Activated naive CD8-positive, alpha-beta T cell treated with anti-CD3 and anti-CD28 coated beads, Interleukin-2, amount 50 U/mL, for 24 hours (primary cell): ENCODE results near the gene ALG12.
A peak's percentile ranks its signal among the peaks of the same experiment; 100 is the strongest.
"Not testable (repeated sequence)": the region's sequence is repeated elsewhere in the genome, so short reads cannot be mapped to it uniquely, and the experiment has no call there.

Experiments used
- ATAC-seq: fragments of 150-1000 bp; cut with Tn5 transposase; one replicate; pipeline ENCODE4 v1.10.0; 2021
- DNase-seq: peaks from one replicate; pipeline ENCODE4 v3.0.0; 2021
- H3K27ac Mint-ChIP-seq: one replicate; pipeline ENCODE4 v1.8.0; 2021; ENCODE audit warnings: mild to moderate bottlenecking, mixed read lengths
- H3K27me3 Mint-ChIP-seq: one replicate; pipeline ENCODE4 v1.8.0; 2021; ENCODE audit warnings: mixed read lengths
- H3K36me3 Mint-ChIP-seq: one replicate; pipeline ENCODE4 v1.8.0; 2021; ENCODE audit warnings: low read depth, mixed read lengths
- H3K4me1 Mint-ChIP-seq: one replicate; pipeline ENCODE4 v1.8.0; 2021; ENCODE audit warnings: mixed read lengths
- H3K4me3 Mint-ChIP-seq: one replicate; pipeline ENCODE4 v1.8.0; 2021; ENCODE audit warnings: mild to moderate bottlenecking, moderate library complexity, mixed read lengths
- H3K9me3 Mint-ChIP-seq: one replicate; pipeline ENCODE4 v1.8.0; 2021; ENCODE audit warnings: mixed read lengths

The ALG12 gene

DNA sequence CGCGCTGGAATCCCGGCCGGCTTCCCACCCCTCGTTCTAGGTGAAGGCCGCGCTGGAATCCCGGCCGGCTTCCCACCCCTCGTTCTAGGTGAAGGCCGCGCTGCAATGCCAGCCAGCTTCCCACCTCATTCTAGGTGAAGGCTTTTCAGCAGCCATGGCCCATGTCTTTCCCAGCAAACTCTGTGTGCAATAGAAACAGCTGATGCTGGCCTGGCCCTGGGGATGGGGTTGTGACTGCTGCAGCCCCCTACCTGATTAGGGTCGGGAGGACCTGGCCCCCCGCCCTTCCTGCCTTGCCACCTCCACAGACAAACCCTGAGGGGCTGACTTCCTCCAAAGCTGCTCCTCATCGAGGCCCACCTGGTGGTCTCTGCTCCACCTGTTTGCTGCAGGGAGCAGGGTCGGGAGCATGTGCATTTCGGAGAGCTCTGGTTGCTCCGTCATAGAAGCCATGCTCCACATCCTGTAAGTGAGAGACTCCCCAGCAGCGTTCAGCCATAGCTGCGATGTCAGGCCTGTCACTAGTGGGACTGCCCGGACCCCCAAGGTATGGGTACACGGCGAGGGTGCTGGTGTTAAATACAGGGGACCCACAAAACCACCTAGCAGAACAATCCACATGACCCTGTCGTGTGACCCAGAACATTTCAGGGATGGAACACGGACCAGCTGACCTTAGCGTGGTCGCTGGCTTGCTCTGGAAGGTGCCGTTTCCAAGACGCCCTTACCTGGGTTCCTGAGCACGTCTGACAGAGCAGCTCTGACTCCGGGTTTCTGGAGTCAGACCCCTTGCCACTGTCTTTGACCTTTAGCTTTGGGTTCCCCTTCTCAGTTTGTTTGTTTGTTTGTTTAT is 61.2 kb downstream of the ALG12 start:
- Mint-ChIP-seq H3K4me1 (peaks cover 43% of the 10 kb centered on the region), H3K27ac (no peak overlapping the region), H3K4me3 (no peak overlapping the region), H3K9me3 (no peaks in the 10 kb centered on the region), H3K27me3 (no peaks in the 10 kb centered on the region), H3K36me3 (peaks cover 4% of the 10 kb centered on the region)
- ATAC-seq, result no peak
- DNase-seq, result no peak

DNA sequence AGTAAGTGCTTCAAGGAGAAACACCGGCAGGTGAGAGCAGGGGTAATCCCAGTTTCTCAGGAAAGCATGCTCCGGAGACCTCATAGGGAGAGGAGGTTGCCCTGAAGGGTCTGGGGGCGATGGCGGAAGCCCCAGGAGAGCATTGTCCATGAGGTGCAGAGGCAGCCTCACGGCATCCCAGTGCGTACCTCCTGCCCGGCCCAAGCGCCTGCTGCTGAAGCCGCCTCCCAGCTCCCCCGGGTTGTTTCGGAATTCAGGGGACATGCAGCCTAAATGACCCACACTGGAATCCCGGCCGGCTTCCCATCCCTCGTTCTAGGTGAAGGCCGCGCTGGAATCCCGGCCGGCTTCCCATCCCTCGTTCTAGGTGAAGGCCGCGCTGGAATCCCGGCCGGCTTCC is 61.9 kb downstream of the ALG12 start:
- no peak for DNase-seq
- no peak for ATAC-seq
- peaks cover 42% of the 10 kb centered on the region for H3K4me1 Mint-ChIP-seq
- no peak overlapping the region for H3K4me3 Mint-ChIP-seq
- no peaks in the 10 kb centered on the region for H3K9me3 Mint-ChIP-seq
- no peak overlapping the region for H3K27ac Mint-ChIP-seq
- H3K36me3 Mint-ChIP-seq, result peaks cover 4% of the 10 kb centered on the region
- H3K27me3 Mint-ChIP-seq, result peaks cover 4% of the 10 kb centered on the region

DNA sequence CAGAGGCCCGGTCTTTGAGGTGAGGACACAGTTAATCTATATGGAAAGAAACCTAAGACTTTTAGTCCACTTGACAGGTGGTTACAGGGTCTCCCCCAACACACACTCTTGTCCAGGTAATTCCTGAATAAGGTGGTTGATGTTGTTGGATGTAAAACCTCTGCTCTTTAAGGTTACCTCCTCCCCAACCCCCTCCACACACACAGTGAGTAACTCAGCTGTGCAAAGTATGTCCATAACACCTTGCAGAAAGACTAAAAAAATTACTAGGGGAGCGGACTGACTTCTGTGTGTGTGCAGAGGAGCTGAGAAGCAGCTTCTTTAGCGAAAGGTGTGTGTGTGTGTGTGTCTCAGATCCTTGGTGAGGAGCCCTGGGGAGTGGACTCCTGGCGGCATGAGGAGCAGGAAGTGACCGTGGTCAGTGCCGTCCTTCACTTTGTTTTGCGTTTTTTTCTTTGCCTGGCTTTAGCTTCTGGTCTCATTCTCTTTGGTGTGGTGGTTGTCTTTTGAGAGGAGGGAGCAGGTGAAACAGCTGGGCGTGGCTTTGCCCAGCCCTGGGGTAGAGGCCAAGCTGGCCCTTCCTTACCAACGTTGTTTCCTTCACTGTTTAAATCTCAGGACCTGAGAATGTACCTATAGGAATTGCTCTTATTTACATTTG is 62.9 kb downstream of the ALG12 start:
- Mint-ChIP-seq H3K4me3 (peak overlapping the region; percentile 96), H3K27me3 (peaks cover 13% of the 10 kb centered on the region), H3K4me1 (peaks cover 45% of the 10 kb centered on the region), H3K27ac (peak overlapping the region; percentile 25), H3K9me3 (no peaks in the 10 kb centered on the region), H3K36me3 (peaks cover 4% of the 10 kb centered on the region)
- ATAC-seq (no peak), DNase-seq (no peak)

DNA sequence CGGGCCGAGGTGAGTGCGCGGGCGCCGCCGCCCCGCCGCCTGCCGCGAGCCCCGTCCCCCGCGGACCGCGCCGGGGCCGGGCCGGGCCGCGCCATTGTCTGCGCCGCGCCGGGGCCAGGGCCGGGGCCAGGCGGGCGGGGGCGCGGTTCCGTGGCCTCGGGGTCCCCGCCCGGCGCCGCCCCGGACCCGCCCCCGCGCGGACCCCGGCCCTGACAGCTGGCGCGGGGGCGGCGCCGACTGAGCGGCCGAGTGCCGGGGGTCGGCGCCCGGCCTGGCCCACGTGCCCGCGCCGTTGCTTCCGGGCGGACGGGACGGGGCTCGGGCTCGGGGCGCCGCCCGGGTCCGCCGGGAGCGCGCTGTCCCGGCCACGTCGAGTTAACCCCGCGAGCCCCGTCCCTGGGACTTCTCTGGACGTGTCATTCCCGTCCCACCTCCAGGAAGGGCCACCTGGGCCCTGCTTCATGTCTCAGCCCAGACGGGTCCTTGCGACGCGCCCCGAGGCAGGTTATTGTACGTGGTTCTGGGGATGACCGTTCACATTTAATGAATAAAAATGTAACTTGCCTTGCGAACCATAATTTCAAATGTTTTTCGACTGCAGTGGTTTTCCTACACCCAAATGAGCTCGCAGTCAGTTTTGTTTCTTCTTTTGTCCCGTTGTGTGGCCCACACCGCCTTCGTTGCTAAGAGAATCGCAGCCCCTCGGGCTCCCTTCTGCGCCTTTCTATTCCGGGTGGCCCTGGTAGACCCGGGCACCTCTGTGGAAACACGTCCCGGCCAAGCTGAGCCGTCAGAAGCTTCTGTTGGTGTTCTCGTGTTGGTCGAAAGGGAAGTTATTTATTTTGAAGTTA is 64.0 kb downstream of the ALG12 start:
- Mint-ChIP-seq H3K27ac (peak overlapping the region; percentile 93), H3K4me1 (peaks cover 45% of the 10 kb centered on the region), H3K4me3 (peak overlapping the region; percentile 96), H3K27me3 (peaks cover 19% of the 10 kb centered on the region), H3K9me3 (no peaks in the 10 kb centered on the region), H3K36me3 (peaks cover 4% of the 10 kb centered on the region)
- DNase-seq (peak; percentile 36), ATAC-seq (peak; percentile 21)

DNA sequence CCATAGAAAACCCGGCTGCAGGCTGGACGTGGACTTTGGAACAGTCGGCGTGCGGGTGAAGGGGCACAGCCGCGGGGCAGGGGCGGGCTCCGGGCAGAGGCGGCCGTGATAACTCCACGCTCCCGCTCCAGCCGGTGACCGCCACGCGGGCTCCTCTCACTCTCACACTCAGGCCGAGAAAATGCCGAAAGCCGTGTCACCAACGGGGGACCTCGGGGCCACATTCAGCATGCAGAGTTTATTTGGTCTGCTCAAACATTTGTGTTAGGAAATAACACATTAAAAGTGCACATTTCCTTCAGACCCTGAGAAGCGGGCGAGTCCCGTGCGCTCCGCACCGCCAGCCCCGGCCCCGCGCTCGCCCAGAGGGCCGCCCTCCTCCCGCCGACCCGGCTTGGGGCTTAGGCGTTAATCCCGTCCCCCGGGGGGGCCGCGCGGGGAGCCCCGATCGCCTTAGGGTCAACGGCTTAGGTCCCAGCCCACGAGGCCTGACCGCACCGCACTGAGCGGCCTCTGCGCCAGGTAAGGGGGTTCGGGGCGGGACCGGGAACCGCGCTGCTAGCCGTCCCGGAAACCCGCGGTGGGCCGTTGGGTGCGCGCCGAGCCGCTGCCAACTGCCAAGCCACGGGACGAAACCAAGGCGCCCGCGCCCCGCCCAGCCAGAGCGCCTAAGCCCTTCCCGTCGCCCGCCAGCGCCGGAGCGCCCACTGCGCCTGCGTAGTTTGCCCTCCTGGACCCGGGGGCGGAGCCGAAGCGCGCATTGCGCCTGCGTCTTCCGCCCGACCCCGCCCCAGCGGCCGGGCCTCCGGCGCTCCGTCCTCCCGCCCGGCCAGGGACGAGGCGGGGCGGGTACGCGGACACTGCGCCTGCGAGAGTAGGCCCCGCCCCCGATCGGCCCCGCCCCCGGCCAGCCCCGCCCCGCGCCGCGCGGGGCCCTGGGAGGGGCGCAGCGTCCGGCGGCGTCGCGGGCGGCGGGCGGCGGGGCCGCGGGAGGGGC is 65.0 kb downstream of the ALG12 start, which contains the start of gene ZBED4:
TSS of gene ZBED4 (plus strand) at position 947 of the 997 bp plus-strand sequence. CDS start 29,819 bp downstream, outside the sequence.
- Mint-ChIP-seq H3K27ac (peak within 1 kb of the TSS; percentile 93), H3K36me3 (peaks cover 4% of the 10 kb centered on the region), H3K9me3 (no peaks in the 10 kb centered on the region), H3K27me3 (peaks cover 20% of the 10 kb centered on the region), H3K4me1 (peaks cover 39% of the 10 kb centered on the region), H3K4me3 (peak within 1 kb of the TSS; percentile 96)
- ATAC-seq (peak; percentile 85), DNase-seq (peak; percentile 100)

DNA sequence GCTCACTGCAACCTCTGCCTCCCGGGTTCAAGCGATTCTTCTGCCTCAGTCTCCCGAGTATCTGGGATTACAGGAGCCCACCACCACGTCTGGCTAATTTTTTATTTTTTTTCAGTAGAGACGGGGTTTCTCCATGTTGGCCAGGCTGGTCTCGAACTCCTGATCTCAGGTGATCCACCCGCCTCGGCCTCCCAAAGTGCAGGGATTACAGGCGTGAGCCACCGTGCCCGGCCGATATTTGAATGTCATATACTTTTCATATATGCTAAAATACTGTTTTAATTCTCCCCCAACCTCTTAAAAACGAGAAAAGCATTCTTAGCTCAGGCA is 65.7 kb downstream of the ALG12 start:
- not testable (repeated sequence) for DNase-seq, H3K27ac Mint-ChIP-seq, ATAC-seq, H3K36me3 Mint-ChIP-seq, H3K9me3 Mint-ChIP-seq
- H3K4me1 Mint-ChIP-seq, result peaks cover 40% of the 10 kb centered on the region
- peak overlapping the region; percentile 63 for H3K4me3 Mint-ChIP-seq
- peaks cover 26% of the 10 kb centered on the region for H3K27me3 Mint-ChIP-seq

DNA sequence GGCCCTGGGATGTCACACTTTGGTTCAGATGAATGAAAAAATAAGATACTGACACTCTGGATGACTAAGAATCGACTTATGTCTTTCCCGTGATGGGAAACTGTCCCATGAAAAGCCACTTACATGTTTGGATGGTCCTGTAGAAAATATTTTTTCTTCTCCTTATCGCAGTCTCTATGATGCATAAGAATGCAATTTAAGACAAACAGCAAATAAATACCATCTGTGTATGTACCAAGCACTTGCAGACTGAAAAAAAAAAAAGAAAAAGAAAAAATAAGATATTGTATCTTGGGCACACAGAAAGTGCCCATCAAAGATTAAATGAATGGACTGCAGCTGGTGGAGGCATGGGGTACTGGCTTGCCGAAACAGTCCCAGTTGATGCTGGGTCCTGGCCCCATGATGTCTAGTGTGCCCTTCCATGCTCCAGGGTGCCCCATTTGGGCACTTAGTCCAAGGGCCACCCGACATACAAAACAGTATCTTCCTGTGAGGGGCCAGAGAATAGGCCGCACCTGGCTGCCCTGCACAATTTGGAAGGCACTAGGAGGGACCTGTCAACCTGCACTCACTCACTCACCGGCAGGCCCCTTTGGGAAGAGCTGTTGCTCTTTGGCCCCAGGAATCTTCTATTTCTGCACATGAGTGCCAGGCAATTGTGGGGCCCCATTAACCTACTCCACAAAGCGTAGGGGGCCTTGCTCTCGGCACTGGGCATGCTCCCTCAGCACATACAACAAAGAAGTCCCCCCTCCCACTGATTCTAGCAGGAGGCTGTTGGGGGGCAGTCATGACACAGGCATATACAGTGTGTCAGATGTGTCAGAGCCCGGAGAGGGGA is 67.1 kb downstream of the ALG12 start:
- H3K27ac Mint-ChIP-seq, result peak overlapping the region; percentile 35
- peak overlapping the region; percentile 54 for H3K4me3 Mint-ChIP-seq
- H3K36me3 Mint-ChIP-seq, result peaks cover 4% of the 10 kb centered on the region
- ATAC-seq, result no peak
- no peak for DNase-seq
- H3K4me1 Mint-ChIP-seq, result peaks cover 34% of the 10 kb centered on the region
- H3K9me3 Mint-ChIP-seq, result no peaks in the 10 kb centered on the region
- peaks cover 33% of the 10 kb centered on the region for H3K27me3 Mint-ChIP-seq
